ENCODE measurements around the gene SLC9B1. TPM values are rescaled to one million over a fixed set of nuclear protein-coding genes. Genes with fewer than 3 reads are reported as not detected.
A peak's percentile ranks its signal among the peaks of the same experiment; 100 is the strongest.

SLC9B1 gene
- total RNA-seq, 1 experiment from 2014 or later = 1.7 TPM

DNA sequence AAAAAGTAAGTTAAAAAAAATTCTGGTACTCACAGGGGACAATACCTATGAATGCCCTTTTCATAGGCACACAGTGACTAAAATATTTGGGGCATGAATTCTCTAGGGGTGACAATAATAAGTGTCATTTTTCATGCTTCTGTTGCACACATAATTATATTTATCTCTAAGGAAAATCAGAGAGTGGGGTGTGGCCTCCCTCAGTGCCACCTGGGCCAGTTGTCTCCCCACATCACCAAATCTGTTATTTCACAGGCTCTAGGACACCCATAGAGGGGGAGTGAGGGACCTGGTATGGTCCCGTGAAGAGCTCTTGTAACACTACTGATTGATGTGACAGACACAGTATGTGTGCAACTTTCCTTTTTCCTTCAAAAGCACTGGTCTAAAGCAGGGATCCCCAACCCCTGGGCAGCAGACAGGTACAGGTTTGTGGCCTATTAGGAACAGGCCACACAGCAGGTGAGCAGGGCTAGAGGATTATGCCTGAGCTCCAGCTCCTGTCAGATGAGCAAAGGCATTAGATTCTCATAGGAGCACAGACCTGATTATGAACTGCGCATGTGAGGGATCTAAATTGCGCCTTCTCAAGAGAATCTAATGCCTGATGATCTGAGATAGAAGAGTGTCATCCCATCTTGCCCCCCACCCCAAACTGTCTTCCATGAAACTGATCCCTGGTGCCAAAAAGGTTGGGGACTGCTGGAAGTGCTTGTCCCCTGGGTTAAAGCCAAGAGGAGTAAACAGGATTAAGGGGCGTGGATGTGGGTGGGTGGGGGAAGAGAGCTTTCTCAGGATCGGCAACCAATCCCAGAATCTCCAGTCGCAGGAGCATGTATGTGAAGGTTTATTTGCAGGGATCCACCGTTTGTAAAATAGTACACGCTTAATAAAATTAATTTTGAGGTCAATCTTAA lies 856 bp downstream of the SLC9B1 start:
- H3K36me3 ChIP-seq (ENCODE audit: control insufficient read depth, insufficient read depth, low read length) = no peaks in the 10 kb centered on the region
- H3K4me3 Mint-ChIP-seq (ENCODE audit: unreplicated experiment) = peak overlapping the region; percentile 99
- peak overlapping the region; percentile 49 for H3K4me3 ChIP-seq (ENCODE audit: low read depth, low read length)
- H3K27me3 ChIP-seq (replicated peaks; ENCODE audit: control insufficient read depth, insufficient read depth, low read length) = no peaks in the 10 kb centered on the region
- no peaks in the 10 kb centered on the region for H3K9me3 ChIP-seq
- TF ChIP-seq, protein P1, sequence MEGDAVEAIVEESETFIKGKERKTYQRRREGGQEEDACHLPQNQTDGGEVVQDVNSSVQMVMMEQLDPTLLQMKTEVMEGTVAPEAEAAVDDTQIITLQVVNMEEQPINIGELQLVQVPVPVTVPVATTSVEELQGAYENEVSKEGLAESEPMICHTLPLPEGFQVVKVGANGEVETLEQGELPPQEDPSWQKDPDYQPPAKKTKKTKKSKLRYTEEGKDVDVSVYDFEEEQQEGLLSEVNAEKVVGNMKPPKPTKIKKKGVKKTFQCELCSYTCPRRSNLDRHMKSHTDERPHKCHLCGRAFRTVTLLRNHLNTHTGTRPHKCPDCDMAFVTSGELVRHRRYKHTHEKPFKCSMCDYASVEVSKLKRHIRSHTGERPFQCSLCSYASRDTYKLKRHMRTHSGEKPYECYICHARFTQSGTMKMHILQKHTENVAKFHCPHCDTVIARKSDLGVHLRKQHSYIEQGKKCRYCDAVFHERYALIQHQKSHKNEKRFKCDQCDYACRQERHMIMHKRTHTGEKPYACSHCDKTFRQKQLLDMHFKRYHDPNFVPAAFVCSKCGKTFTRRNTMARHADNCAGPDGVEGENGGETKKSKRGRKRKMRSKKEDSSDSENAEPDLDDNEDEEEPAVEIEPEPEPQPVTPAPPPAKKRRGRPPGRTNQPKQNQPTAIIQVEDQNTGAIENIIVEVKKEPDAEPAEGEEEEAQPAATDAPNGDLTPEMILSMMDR (IDR thresholded peaks at IDR 0.05; ENCODE audit: insufficient read depth in 1 of 2, low read depth in 1 of 2, low read length in 1 of 2, severe bottlenecking in 1 of 2, unreplicated experiment in 1 of 2) = no peak
- ChIA-PET CTCF (interaction anchor here (1.0 kb wide), 1 partner anchor 398 kb away, joined by 3 read pairs; no protein-coding TSS in a partner anchor), POLR2A (interaction anchor here (0.6 kb wide), 1 partner anchor 11 kb away, joined by 17 read pairs; no protein-coding TSS in a partner anchor)
- BruUV-seq (replicated peaks) = TSS peak; percentile 89
- no peaks in the 10 kb centered on the region for H3K9me3 Mint-ChIP-seq (ENCODE audit: unreplicated experiment)
- no peaks in the 10 kb centered on the region for H3K27me3 Mint-ChIP-seq (ENCODE audit: insufficient read depth, unreplicated experiment)
- peaks cover 11% of the 10 kb centered on the region for H3K36me3 Mint-ChIP-seq (ENCODE audit: insufficient read depth, unreplicated experiment)
- H3K4me1 Mint-ChIP-seq (ENCODE audit: low read depth, unreplicated experiment) = peaks cover 8% of the 10 kb centered on the region
- intact Hi-C loops (cut with micrococcal nuclease; ENCODE audit: unreplicated experiment) = loop anchor here (1.0 to 10.0 kb wide), 3 partner anchors 56 to 674 kb away; partner anchors contain the start of genes BDH2 and SLC39A8
- peak overlapping the region; percentile 99 for H3K27ac Mint-ChIP-seq (ENCODE audit: unreplicated experiment)
- H3K4me1 ChIP-seq = no peaks in the 10 kb centered on the region
- peak in 1 of 2 experiments; percentile 11 for DNase-seq

DNA sequence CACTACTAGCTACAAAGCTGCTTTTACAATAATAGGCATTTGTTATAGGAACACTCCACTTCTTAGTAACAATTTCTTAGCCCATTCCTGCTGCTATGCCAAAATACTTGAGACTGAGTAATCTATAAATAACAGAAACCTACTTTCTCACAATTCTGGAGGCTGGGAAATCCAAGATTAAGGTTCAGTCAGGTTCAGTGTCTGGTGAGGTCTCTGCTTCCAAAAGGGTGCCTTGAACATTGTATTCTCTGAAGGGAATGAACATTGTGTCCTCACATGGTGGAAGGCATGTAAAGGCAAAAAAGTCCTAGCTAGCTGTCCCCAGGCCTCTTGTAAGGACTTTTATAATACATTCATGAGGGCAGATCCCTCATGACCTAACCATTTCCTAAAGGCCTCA lies 7.0 kb downstream of the SLC9B1 start:
- Mint-ChIP-seq H3K27me3 (ENCODE audit: insufficient read depth, unreplicated experiment) (no peaks in the 10 kb centered on the region), H3K4me1 (ENCODE audit: low read depth, unreplicated experiment) (no peaks in the 10 kb centered on the region), H3K36me3 (ENCODE audit: insufficient read depth, unreplicated experiment) (no peaks in the 10 kb centered on the region), H3K9me3 (ENCODE audit: unreplicated experiment) (no peaks in the 10 kb centered on the region), H3K4me3 (ENCODE audit: unreplicated experiment) (no peak overlapping the region), H3K27ac (ENCODE audit: unreplicated experiment) (no peak overlapping the region)
- Histone ChIP-seq H3K27me3 (replicated peaks; ENCODE audit: control insufficient read depth, insufficient read depth, low read length) (no peaks in the 10 kb centered on the region), H3K4me1 (no peaks in the 10 kb centered on the region; the same call in 1 of the 2 replicates), H3K4me3 (ENCODE audit: low read depth, low read length) (no peak overlapping the region), H3K36me3 (ENCODE audit: control insufficient read depth, insufficient read depth, low read length) (no peaks in the 10 kb centered on the region), H3K9me3 (no peaks in the 10 kb centered on the region)
- no peak for DNase-seq
- TF ChIP-seq, protein P1 (IDR thresholded peaks at IDR 0.05; ENCODE audit: insufficient read depth in 1 of 2, low read depth in 1 of 2, low read length in 1 of 2, severe bottlenecking in 1 of 2, unreplicated experiment in 1 of 2) = no peak
- POLR2A ChIA-PET = no interaction called here
- CTCF ChIA-PET = no interaction called here
- no TSS peak for BruUV-seq (replicated peaks)
- intact Hi-C loops (cut with micrococcal nuclease; ENCODE audit: unreplicated experiment) = loop anchor here (10.0 kb wide), 1 partner anchor 668 kb away; the partner anchor contains the start of gene SLC39A8

DNA sequence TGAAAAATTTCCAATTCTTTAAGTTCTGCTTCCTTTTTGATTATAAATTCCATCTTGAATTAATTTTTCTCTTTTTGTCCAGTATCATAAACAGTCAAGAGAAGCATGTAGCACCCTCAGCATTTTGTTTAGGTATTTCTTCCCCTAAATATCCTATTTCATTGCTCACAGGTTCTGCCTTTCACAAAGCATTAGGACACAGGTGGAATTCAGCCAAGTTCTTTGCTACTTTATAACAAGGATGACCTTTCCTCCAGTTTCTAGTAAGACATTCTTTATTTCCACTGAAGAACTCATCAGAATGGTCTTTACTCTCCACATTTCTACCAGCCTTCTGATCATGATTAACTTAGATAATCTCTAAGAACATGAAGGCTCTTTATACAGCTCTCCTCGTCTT lies 7.4 kb downstream of the SLC9B1 start:
- Mint-ChIP-seq H3K4me3 (ENCODE audit: unreplicated experiment) (no peak overlapping the region), H3K4me1 (ENCODE audit: low read depth, unreplicated experiment) (no peaks in the 10 kb centered on the region), H3K27ac (ENCODE audit: unreplicated experiment) (no peak overlapping the region), H3K27me3 (ENCODE audit: insufficient read depth, unreplicated experiment) (no peaks in the 10 kb centered on the region), H3K9me3 (ENCODE audit: unreplicated experiment) (no peaks in the 10 kb centered on the region), H3K36me3 (ENCODE audit: insufficient read depth, unreplicated experiment) (no peaks in the 10 kb centered on the region)
- ChIA-PET CTCF (no interaction called here), POLR2A (no interaction called here)
- intact Hi-C loops (cut with micrococcal nuclease; ENCODE audit: unreplicated experiment) = loop anchor here (10.0 kb wide), 1 partner anchor 667 kb away; the partner anchor contains the start of gene SLC39A8
- TF ChIP-seq, protein P1 (IDR thresholded peaks at IDR 0.05; ENCODE audit: insufficient read depth in 1 of 2, low read depth in 1 of 2, low read length in 1 of 2, severe bottlenecking in 1 of 2, unreplicated experiment in 1 of 2) = no peak
- DNase-seq = no peak
- Histone ChIP-seq H3K4me1 (no peaks in the 10 kb centered on the region; the same call in 1 of the 2 replicates), H3K36me3 (ENCODE audit: control insufficient read depth, insufficient read depth, low read length) (no peaks in the 10 kb centered on the region), H3K27me3 (replicated peaks; ENCODE audit: control insufficient read depth, insufficient read depth, low read length) (no peaks in the 10 kb centered on the region), H3K4me3 (ENCODE audit: low read depth, low read length) (no peak overlapping the region), H3K9me3 (no peaks in the 10 kb centered on the region)
- no TSS peak for BruUV-seq (replicated peaks)

All from Caco-2 (cell line).